ENCODE measurements around the gene UBTF. TPM values are rescaled to one million over a fixed set of nuclear protein-coding genes. Genes with fewer than 3 reads are reported as not detected.

UBTF gene
- total RNA-seq, 1 donor from 2014 or later: 23.7 TPM

- no peak overlapping the region for H3K27ac Mint-ChIP-seq
- Histone ChIP-seq H3K9me3 (ENCODE audit: low read depth) (no peaks in the 10 kb centered on the region), H3K36me3 (peaks cover 3% of the 10 kb centered on the region), H3K4me3 (no peak overlapping the region), H3F3A (ENCODE audit: low read depth) (peaks cover 20% of the 10 kb centered on the region), H3K4me1 (no peaks in the 10 kb centered on the region), H3K4me2 (no peak overlapping the region), H3K27ac (no peak overlapping the region), H3K9ac (no peak overlapping the region), H2AFZ (replicated peaks) (no peak overlapping the region), H3K79me2 (ENCODE audit: low read depth) (no peaks in the 10 kb centered on the region), H4K20me1 (ENCODE audit: low read depth) (peaks cover 24% of the 10 kb centered on the region), H3K27me3 (no peaks in the 10 kb centered on the region)
- no peak for TF ChIP-seq CTCF (IDR thresholded peaks at IDR 0.05)
- TF ChIP-seq EZH2phosphoT487 (IDR thresholded peaks at IDR 0.05): no peak
- TF ChIP-seq EZH2 (IDR thresholded peaks at IDR 0.05): no peak
- H3K27me3 Mint-ChIP-seq (ENCODE audit: insufficient read depth, low read depth): peaks cover 4% of the 10 kb centered on the region
- DNase-seq (ENCODE audit: low spot score): no peak
- peaks cover 19% of the 10 kb centered on the region for H3K36me3 Mint-ChIP-seq
- peaks cover 8% of the 10 kb centered on the region for H3K4me1 Mint-ChIP-seq
- no peak overlapping the region for H3K4me3 Mint-ChIP-seq
- no peaks in the 10 kb centered on the region for H3K9me3 Mint-ChIP-seq
Measured at GRCh38 chr17:44209786-44210341, 9.6 kb downstream of the UBTF start.

DNA sequence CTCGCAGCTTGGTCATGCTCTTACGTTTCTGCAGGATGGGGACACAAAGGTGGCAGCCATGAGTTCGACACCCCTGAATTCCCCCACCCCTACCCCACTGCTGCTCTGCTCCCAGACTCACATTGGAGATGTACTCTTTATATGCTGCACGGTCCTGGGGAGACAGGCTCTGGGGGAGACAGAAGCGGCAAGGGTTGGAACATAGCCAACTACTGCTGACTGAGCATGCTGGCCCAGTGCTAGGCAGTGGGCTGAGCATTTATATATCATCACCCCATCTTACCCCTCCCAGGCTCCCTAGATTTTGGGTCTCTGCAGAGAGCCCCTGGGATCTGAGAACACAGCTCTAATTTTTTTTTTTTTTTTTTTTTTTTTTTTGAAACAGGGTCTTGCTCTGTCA, 11.7 kb downstream of the UBTF start:
- Histone ChIP-seq H3K4me1 (no peaks in the 10 kb centered on the region), H3K9ac (no peak overlapping the region), H3K9me3 (ENCODE audit: low read depth) (no peaks in the 10 kb centered on the region), H3K27me3 (no peaks in the 10 kb centered on the region), H2AFZ (replicated peaks) (no peak overlapping the region), H3K79me2 (ENCODE audit: low read depth) (no peaks in the 10 kb centered on the region), H3K27ac (no peak overlapping the region), H3K4me2 (no peak overlapping the region), H3F3A (ENCODE audit: low read depth) (peaks cover 38% of the 10 kb centered on the region), H4K20me1 (ENCODE audit: low read depth) (peaks cover 24% of the 10 kb centered on the region), H3K4me3 (no peak overlapping the region), H3K36me3 (peaks cover 3% of the 10 kb centered on the region)
- Mint-ChIP-seq H3K27ac (no peak overlapping the region), H3K36me3 (peaks cover 15% of the 10 kb centered on the region), H3K9me3 (no peaks in the 10 kb centered on the region), H3K27me3 (ENCODE audit: insufficient read depth, low read depth) (peaks cover 7% of the 10 kb centered on the region), H3K4me1 (peaks cover 10% of the 10 kb centered on the region), H3K4me3 (peak overlapping the region; percentile 74)
- TF ChIP-seq CTCF (IDR thresholded peaks at IDR 0.05) (no peak), EZH2phosphoT487 (IDR thresholded peaks at IDR 0.05) (no peak), EZH2 (IDR thresholded peaks at IDR 0.05) (no peak)
- DNase-seq (ENCODE audit: low spot score): no peak

DNA sequence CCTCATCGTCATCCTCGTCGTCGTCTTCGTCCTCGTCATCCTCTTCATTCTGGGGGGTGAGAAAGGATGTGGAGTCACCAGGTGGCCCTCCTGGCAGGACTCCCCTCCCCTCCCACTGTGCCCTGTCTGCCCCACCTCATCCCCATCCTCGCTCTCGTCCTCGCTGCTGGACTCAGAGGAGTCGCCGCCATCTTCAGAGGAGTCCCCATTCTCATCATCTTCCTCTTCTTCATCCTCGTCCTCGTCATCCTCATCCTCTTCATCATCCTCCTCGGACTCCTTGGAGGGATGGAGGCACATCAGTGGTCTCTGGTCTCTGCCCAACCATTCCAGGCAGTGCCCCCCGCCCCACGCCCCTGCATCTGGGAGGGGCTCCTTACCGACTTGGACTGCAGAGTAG, 12.2 kb downstream of the UBTF start:
- no peak overlapping the region for H3K27ac Mint-ChIP-seq
- no peaks in the 10 kb centered on the region for H3K4me1 ChIP-seq

More for the DNA sequence above, 12.2 kb downstream of the UBTF start:
- Histone ChIP-seq H3K27ac (no peak overlapping the region), H3K79me2 (ENCODE audit: low read depth) (no peaks in the 10 kb centered on the region), H3K9me3 (ENCODE audit: low read depth) (no peaks in the 10 kb centered on the region), H2AFZ (replicated peaks) (no peak overlapping the region), H3K4me2 (no peak overlapping the region), H4K20me1 (ENCODE audit: low read depth) (peaks cover 24% of the 10 kb centered on the region), H3K9ac (no peak overlapping the region), H3K36me3 (peaks cover 3% of the 10 kb centered on the region), H3K4me3 (no peak overlapping the region), H3F3A (ENCODE audit: low read depth) (peaks cover 40% of the 10 kb centered on the region), H3K27me3 (no peaks in the 10 kb centered on the region)
- Mint-ChIP-seq H3K36me3 (peaks cover 15% of the 10 kb centered on the region), H3K4me3 (peak overlapping the region; percentile 74), H3K9me3 (no peaks in the 10 kb centered on the region), H3K4me1 (peaks cover 8% of the 10 kb centered on the region), H3K27me3 (ENCODE audit: insufficient read depth, low read depth) (peaks cover 7% of the 10 kb centered on the region)
- no peak for DNase-seq (ENCODE audit: low spot score)
- TF ChIP-seq EZH2phosphoT487 (IDR thresholded peaks at IDR 0.05) (no peak), CTCF (IDR thresholded peaks at IDR 0.05) (no peak), EZH2 (IDR thresholded peaks at IDR 0.05) (no peak)

Data from neural progenitor cell (in vitro differentiated cells).